HG03139 (cell line): ENCODE data around the gene PDZK1.
"Not testable (repeated sequence)": the region's sequence is repeated elsewhere in the genome, so short reads cannot be mapped to it uniquely, and the experiment has no call there.

Source experiments
- ATAC-seq: cut with Tn5 transposase; IDR thresholded peaks from one replicate; pipeline ENCODE4 v1.9.1; 2021; ENCODE audit not compliant: unreplicated experiment

Gene PDZK1

GRCh38 chr1:145707183-145707867 is at the start of gene PDZK1:
Gene PDZK1 (minus strand): TSS chr1:145707368. CDS start chr1:145688021, 19,347 bp downstream.
- no peak for ATAC-seq

GRCh38 chr1:145751491-145752037 is 44.4 kb upstream of the PDZK1 start:
- no peak for ATAC-seq

GRCh38 chr1:145750426-145750825 is 43.3 kb upstream of the PDZK1 start:
- ATAC-seq = no peak

GRCh38 chr1:145747398-145748247 is 40.5 kb upstream of the PDZK1 start:
- ATAC-seq = no peak

GRCh38 chr1:145740269-145740668 is 33.1 kb upstream of the PDZK1 start:
- no peak for ATAC-seq

- no peak for ATAC-seq
Measured at GRCh38 chr1:145736191-145736590, 29.0 kb upstream of the PDZK1 start.

GRCh38 chr1:145730900-145731299 is 23.7 kb upstream of the PDZK1 start:
- no peak for ATAC-seq

- ATAC-seq = no peak
Measured at GRCh38 chr1:145730467-145730866, 23.3 kb upstream of the PDZK1 start.

- no peak for ATAC-seq
Measured at GRCh38 chr1:145729666-145730436, 22.7 kb upstream of the PDZK1 start.

GRCh38 chr1:145729196-145729595 is 22.0 kb upstream of the PDZK1 start:
- ATAC-seq = no peak

GRCh38 chr1:145726193-145726592 is 19.0 kb upstream of the PDZK1 start:
- not testable (repeated sequence) for ATAC-seq

GRCh38 chr1:145720878-145721671 is 13.9 kb upstream of the PDZK1 start:
- no peak for ATAC-seq

GRCh38 chr1:145720556-145720877 is 13.3 kb upstream of the PDZK1 start:
- ATAC-seq = no peak

GRCh38 chr1:145719230-145720079 is 12.3 kb upstream of the PDZK1 start, which contains the start of gene CD160:
Gene CD160 (plus strand): TSS chr1:145719499. CDS start chr1:145728328, 8,829 bp downstream.
- ATAC-seq = no peak

GRCh38 chr1:145718465-145718864 is 11.3 kb upstream of the PDZK1 start:
- ATAC-seq = not testable (repeated sequence)

GRCh38 chr1:145717833-145718232 is 10.7 kb upstream of the PDZK1 start:
- no peak for ATAC-seq

- ATAC-seq = no peak
Measured at GRCh38 chr1:145716641-145717345, 9.6 kb upstream of the PDZK1 start.

- ATAC-seq = no peak
Measured at GRCh38 chr1:145714524-145715111, 7.5 kb upstream of the PDZK1 start.
